NCI-H1436 (cell line): ENCODE measurements around the gene ALOXE3.
"Not testable (repeated sequence)": the region's sequence is repeated elsewhere in the genome, so short reads cannot be mapped to it uniquely, and the experiment has no call there.

Experiments used
- DNase-seq: peaks from one replicate; lab custom pipeline; 2025; lab: John Stamatoyannopoulos, UW

ALOXE3 gene

DNA sequence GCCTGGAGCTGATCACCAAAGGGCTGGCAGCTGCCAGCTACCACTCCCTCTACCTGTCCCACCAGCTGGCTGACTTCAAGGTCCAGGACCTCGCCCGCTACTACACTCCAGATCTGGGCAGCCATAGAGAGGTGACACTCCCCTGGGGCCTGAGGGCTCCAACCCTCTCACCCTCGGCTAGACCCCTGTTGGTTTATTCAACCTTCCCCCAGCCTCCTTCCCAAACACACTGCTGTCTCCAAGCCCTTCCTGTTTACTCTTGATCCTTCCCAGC is 48.8 kb downstream of the ALOXE3 start:
- no peak for DNase-seq

DNA sequence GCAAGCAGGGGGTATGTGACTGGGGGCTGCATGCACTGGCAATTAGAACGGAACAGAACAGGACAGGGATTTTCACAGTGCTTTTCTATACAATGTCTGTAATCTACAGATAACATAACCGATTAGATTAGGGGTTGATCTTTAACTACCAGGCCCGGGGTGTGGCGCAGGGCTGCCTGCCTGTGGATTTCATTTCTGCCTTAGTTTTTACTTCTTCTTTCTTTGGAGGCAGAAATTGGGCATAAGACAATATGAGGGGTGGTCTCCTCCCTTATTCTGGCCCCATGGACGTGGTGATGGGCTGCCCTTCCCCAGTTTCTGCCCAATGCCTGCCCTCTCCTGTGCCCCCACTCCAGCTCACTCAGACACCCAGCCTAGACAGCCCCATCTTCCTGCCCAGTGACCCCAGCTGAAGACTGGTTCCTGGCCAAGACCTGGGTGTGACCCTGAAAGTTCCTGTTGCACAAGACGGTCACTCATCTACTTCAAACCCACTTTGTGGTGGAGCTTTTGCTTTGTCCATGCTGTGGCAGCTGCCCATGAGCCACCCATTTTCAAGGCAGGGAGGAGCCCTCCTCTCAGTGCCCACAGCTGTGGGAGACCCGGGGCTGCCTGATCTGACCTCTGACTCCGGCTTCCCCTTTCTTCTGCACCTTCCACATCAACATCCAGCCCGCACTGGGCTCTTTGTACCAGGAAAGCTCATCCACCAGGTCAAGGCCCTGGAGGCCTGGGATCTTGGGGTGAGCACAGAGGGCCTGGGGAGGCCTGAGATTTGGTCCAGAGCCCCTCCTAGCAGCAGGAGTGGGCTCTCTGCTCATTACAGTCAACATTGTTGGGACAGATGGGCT is 49.4 kb downstream of the ALOXE3 start:
- no peak for DNase-seq

DNA sequence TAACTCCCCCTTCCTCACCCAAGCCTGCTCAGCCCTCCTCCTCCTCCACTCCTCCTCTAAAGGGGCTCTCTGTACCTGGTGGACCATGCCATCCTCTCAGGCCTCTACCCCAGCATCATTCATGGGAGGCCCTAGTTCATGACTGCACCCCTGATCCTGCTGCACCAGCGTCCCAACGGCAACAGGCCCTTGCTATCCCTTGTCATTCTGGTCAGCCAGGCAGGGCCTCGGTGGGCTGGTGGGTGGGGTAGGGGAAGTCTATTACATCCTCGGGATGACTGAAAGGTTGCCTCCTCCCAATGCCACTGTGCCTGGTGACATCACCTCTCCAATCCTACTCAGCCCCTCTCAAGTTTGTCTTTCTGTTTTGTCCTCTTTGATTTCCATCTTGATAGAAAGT is 50.5 kb downstream of the ALOXE3 start:
- no peak for DNase-seq

DNA sequence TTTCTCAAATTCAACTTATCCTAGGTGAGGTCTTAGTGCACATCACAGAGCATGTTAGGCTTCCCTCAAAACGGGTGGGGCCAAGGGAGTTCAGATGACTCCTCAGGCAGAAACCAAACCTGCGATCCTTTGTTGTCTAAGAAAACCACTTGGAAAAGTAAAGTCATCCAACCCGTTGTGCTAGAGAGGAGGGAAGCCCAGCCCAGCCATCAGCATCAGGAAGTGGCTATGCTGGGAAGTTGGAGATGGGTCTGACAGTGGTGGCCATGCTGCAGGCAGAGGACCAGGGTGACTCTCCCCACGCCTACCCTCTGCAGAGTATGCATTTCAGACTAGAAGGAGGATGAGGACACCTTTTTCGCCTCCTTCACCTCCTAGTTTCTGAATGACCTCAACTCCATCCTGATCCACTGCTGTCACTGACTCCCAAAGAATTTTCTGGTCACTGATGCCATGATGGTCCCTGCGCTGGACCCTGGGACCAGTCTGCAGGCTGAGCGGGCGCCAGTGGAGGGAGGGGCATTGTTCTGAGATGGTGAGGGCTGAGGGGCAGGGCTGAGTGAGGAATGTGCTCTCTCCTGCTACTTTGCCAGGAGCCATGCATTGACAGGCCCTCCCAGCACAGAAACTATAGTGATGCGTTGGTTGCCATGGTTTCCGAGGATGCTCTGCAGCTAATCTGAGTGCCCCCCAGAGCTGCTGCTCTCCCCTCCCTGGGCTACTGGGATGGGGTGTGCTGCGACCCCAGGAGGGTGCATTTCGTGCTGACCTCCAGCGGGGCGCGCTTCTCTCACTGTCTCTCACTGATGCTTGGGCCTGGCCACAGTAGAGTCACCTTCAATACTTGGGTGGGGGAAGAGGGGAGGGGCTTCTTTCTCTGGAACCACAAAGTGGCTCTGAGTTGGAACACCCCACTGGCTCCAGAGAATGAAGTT is 51.2 kb downstream of the ALOXE3 start:
- no peak for DNase-seq

DNA sequence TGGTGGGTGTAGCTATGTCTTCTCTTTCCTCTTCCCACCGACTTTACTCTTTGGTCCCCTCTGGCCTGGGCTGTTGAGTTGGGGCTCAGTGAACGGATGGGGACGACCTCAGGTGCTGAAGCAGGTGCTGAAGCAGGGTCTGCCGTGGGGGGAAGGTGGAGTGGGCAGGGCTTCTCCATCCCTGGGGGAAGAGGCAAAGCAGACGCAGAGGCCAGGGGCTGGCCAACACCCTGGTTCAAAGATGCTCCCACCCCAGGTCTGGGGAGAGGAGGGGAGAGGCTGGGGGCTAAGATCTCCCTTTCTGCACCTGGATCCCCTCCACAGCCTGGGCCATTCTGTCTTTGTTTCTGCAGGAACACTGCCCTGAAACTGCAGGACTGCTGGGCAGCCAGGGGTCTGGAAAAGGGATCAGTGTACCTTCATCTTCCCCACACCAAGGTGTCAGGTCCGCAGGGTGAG is 53.7 kb downstream of the ALOXE3 start:
- no peak for DNase-seq

DNA sequence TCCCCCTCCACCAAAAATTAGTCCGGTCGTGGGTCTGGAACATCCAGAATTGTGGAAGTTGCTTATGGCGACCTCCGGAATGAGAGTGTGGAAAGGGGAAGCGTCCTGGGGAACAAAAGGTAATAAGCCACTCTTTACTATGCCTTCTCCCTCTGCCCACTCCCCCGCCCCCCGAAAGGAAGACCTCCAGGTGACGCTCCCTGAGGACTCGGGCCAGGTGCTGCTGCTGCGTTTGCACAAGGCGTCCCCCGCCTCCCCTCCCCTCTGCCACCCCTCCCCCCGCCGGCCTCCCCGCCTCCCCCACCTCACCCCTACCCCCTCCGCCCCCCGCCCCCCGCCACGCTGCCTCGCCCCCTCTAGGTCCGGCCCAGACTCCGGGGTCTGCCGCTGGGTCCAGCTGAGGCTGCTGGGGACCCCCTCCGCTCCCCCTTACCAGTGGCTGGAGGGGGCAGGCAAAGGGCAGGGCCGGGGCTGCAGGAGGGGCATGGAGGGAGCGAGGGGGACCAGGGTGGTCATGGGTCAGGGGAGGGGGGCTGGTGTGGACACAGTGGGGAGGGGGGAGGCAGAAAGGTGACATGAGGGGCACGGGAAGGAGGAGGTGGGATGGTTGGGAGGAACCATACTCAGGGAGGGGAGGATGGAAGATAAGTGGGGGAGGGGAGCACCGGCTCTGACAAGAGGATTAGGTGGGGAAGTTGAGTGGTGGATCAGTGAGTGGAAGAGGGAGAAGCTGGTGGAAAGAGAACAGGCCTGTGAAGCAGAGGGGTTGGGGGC is 54.4 kb downstream of the ALOXE3 start:
- no peak for DNase-seq

DNA sequence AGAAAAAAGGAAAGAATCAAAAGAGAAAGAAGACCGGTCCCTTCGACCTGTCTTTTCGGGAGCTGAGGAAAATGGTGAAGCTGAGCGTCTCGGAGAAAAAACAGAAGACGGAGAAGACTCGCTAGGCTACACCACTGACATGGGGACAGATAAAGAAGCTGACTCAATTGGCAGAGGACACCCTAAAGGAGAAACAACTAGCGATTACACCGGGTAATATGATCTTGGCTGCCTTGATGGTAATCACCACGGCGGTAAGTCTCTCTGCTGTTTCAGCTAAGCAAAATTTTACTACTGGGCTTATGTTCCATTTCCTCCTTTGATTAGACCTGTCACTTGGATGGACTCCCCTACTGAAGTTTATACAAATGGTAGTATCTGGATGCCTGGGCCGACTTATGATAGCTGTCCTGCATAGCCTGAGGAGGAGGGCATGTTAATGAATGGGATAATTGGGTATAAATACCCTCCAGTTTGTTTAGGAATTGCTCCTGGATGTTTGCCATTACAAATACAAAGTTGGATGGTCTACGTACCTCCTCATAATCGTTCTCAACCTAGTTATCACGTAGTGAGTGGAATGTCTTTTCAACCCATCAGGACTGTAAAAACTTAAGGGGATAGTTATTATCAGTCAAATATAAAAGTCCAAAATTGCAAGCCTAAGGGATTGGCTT is 55.4 kb downstream of the ALOXE3 start:
- DNase-seq, result no peak

DNA sequence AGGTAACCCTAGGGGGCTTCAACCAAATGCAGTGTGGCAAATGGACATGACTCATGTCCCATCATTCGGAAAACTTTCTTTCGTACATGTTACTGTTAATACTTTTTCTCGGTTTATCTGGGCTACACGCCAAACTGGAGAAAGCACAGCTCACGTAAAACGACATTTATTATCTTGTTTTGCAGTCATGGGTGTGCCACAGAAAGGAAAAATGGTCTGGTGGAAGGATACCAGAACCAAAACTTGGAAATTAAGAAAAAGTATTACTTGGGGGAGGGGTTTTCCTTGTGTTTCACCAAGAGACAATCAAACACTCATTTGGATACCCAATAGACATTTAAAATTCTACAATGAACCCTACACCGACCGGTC is 55.9 kb downstream of the ALOXE3 start:
- DNase-seq, result no peak

DNA sequence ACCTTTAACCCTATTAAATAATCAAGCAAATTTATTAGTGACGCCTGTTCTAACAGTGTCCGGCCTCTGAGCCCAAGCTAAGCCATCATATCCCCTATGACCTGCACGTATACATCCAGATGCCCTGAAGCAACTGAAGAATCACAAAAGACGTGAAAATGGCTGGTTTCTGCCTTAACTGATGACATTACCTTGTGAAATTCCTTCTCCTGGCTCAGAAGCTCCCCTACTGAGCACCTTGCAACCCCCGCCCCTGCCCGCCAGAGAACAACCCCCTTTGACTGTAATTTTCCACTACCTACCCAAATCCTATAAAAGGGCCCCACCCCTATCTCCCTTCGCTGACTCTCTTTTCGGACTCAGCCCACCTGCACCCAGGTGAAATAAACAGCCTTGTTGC is 56.5 kb downstream of the ALOXE3 start:
- not testable (repeated sequence) for DNase-seq

DNA sequence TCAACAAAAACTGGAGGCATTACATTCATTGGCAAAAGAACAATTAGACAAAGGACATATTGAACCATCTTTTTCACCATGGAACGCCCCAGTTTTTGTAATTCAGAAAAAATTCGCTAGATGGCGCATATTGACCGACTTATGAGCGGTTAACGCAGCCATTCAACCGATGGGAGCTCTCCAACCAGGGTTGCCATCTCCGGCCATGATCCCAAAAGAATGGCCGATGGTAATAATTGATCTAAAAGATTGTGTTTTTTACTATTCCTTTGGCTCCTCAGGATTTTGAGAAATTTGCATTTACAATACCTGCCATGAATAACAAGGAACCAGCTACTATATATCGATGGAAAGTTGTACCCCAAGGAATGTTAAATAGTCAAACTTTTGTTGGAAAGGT is 58.0 kb downstream of the ALOXE3 start:
- peak; percentile 83 for DNase-seq

DNA sequence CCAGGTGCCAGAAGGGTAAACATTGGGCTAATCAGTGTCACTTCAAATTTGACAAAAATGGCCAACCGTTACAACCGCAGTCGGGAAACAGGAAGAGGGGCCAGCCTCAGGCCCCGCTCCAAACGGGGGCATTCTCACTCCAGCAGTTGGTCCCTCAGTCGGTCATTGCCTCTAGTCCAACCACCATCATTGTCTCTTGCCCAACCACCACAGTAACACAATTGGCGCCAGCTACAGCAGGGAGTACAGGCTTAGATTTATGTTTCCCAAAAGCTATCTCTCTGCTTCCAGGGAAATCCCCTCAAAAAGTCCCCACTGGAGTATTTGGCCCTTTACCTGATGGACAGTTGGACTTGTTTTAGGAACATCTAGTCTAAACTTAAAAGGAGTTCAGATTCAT is 59.2 kb downstream of the ALOXE3 start:
- no peak for DNase-seq

DNA sequence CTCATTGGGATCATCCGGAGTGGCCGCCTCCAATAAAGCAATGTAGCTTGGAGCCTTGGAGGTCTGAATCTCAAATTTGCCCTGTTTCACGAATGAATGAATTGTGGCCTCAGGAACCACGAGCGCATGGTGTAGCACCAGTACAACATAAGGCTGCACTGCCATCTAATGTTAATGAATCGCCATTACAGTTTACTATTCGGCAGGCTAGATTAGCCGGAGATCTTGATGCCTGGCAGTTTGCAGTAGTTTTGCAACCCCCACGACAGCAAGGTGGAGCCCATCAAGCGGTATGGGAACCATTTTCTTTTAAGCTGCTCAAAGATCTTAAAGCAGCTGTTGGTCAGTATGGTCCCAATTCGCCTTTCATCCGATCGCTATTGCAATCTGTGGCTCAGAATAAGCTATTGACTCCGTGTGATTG is 60.6 kb downstream of the ALOXE3 start:
- DNase-seq, result peak; percentile 78

DNA sequence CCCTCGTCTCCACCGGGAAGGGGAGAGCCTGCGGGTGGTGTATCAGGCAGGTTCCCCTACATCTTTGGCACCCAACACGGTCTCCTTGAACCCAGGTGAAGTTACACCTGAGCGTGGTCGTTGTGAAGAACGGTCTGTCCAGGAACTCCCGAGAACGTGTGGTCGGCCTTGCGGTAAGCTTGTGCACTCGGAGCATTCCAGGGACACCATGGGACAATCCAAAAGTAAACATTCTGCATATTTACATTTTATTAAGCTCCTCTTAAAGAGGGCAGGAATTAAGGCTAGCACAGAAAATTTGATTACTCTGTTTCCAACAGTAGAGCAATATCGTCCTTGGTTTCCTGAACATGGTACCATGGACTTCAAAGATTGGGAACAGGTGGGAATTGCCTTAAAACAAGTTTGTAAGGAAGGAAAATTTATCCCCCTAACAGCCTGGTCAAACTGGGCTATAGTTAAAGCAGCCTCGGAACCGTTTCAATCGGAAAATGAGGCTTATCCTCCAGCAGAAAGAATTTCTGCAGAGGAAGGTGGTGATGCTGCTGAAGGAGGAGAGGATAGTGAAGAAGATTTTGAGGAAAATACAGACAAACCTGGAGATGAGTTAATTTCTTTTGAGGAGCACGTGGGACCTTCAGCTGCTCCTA is 61.2 kb downstream of the ALOXE3 start:
- no peak for DNase-seq

DNA sequence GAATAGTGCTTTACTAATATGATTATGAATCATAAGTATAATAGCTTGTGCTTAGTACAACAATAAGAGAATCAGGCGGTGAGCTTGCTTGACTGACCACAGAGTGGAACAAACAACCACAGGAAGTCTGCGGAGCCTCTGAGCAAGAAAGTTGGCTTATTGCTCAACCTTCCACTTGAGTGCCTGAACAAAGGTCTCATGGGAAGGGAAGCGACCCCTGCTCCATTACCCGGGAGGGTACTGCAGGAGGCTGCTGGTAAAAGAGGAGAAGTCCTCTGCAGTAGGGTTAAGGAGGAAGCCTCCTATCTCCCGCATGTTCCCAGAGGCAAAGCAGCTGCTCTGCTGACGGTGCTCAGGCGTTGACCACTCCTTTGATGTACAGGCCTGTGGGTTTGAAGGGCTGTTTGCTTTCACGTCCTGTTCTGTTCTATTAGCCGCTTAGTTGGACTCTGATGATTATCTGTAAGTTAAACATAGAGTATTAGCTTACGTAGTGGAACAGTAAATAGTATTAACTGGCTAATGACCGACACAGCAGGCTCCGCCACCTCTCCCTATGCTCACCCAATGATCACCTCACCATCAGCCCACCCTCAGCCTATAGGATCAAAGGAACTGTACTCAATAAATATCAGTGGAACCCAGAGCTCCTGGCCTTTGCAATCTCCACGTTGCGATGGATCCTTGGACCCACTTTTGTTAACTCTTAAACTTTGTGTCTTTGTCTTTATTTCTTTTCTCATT is 61.9 kb downstream of the ALOXE3 start:
- DNase-seq, result no peak

DNA sequence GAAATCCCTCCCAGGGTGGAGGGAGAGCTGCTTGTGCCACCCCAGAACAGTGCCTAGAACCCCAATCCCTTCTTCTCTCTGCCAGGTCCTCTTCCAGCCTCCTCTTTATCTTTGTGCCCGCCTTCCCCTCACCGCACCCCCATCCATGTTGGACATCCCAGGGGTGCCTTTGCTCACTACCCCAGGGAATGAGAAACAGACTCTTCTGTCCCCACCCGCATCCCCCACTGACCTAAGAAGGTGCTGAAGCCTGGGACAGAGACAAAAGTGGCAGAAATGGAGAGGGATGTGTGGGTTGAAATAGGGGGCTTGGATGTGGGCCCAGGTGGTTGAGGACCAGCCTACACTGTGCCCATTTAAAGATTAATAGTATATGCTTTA is 62.5 kb downstream of the ALOXE3 start:
- DNase-seq, result no peak

DNA sequence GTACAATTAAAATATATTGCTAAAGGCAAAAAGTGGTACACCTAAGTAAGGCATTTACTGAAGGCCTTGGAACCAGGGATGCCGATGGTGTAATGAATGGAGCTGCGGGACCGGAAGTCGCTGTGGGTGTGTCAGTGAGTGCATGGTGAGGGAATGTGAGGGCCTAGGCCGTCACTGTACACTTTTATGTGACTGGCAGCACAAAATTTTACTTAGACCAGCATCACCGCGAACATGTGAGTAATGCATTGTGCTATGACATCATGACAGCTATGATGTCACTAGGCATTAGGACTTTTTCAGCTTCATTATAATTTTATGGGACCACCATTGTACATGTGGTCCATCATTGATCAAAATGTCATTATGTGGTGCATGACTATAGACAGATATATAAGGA is 64.7 kb downstream of the ALOXE3 start:
- no peak for DNase-seq

DNA sequence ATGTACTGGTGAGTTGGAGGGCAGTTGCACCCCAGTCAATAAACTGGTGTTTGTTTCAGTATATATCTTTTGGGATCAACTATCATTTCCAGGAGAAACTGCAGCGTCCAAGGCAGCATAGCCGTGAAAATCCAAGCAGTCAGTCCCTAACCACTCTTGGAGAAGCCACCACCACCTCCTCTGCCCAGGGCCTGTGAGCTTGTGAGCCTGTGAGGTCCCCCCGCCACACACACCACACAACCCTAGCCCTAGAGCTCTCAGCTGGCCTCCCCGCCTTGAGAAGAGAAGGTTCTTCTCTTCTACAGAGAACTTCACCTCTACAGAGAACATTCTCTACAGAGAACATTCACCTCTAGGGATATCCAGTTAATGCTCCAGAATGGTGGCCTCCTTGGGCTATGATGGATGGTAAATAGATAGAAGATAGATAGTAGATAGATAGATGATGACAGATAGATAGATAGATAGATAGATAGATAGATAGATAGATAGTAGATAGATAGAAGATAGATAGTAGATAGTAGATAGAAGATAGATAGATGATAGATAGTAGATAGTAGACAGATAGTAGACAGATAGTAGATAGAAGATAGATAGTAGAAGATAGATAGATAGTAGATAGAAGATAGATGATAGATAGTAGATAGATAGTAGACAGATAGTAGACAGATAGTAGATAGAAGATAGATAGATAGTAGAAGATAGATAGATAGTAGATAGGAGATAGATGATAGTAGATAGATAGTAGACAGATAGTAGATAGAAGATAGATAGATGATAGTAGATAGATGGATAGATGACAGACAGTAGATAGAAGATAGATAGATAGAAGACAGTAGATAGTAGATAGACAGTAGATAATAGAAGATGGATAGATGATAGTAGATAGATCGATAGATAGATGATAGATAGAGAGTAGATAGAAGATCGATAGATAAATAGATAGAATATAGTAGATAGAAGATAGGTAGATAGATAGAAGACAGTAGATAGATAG is 65.8 kb downstream of the ALOXE3 start:
- DNase-seq, result no peak

DNA sequence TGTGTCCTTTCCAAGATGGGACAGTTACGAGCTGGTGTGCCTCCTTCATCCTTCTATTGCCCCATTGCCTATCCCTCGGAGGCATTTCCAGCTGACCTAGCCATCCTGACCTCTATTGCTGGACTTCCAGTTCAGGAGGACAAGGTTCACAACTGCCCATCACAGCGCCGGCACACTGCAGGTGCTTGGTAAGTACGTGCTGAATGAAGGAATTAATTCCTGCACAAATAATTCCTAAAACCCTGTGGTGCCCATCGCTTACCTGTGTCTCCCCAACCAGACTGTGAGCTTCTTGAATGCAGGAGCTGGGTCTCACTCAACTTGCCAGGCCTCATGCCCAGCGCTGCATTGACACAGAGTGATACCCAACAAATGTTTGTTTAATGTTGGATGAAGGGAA is 66.5 kb downstream of the ALOXE3 start:
- DNase-seq, result no peak

DNA sequence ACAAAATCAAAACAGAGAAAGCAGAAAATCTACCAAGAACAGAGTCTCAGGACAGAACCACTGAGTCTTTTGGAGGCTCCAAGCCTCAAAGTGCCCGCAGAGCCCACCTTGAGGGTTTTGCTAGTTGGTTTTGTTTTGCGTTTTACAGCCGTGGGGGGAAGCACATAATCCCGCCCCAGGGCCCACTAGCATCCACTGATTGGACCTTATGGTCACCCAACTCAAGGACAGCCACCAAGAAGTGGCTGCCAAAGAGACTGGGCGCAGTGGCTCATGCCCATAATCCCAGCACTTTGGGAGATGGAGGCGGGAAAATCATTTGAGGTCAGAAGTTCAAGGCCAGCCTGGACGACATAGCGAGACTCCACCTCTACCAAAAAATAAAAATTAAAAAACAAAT is 69.6 kb downstream of the ALOXE3 start:
- DNase-seq, result no peak

DNA sequence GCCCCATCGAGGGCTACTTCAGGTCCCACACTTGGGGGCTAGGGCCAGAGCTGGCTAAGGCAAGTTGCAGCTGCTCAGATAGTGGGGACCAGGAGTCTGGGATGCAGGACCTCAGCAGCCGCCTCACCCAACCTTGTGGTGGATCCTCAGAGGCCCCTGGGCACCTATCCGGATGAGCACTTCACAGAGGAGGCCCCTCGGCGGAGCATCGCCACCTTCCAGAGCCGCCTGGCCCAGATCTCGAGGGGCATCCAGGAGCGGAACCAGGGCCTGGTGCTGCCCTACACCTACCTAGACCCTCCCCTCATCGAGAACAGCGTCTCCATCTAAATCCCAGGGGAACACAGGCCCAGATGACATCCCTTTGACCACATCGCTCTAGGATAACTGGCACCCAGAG is 70.1 kb downstream of the ALOXE3 start:
- DNase-seq, result no peak
